Loucy (cell line): ENCODE data around the gene POLQ.

ENCODE experiments used
- CTCF ChIP-seq: fragments of 200-600 bp; sonication (generic); conservative IDR thresholded peaks from 2 replicates; pipeline ENCODE4 v1.5.1; 2014; ENCODE audit warnings: mild to moderate bottlenecking, antibody characterized with exemption, low read length
- EZH2phosphoT487 ChIP-seq: fragments of 200-600 bp; IDR thresholded peaks from 2 replicates; pipeline ENCODE4 v1.6.1; 2018; ENCODE audit warnings: antibody characterized with exemption, mild to moderate bottlenecking, moderate library complexity, borderline replicate concordance

DNA sequence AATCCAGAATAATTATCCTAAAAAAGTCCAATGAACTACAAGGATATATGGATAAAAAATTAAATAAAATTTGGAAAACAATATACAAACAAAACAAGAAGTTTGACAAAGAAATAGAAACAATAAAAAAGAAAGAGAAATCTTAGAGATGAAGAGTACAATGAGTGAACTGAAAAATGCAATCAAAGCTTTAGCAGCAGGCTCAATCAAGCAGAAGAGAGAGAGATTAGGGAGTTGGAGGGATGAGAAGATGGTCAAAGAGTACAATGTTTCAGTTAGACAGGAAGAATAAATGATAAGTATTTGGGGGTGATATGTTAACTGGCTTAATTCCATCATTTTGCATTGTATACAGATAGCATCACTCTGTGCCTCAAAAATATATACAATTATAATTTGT is 29.9 kb downstream of the POLQ start:
- no peak for TF ChIP-seq CTCF
- no peak for TF ChIP-seq EZH2phosphoT487
